Right atrium auricular region (tissue), 2 donors: ENCODE measurements around the gene SREBF1. TPM values are rescaled to one million over a fixed set of nuclear protein-coding genes. Genes with fewer than 3 reads are reported as not detected.

Experiments
- DNase-seq: peaks from one replicate; pipeline ENCODE4 v3.0.0-alpha.2; 2019; ENCODE audit warnings: low spot score
- H3K27ac ChIP-seq, 2 donors: fragments of 200-600 bp; sonication (generic); 1 replicate in 1 of 2; 2 replicates in 1 of 2; pipeline ENCODE4 v1.5.1; 2016 to 2019
- H3K27me3 ChIP-seq, 2 donors: fragments of 200-600 bp; sonication (generic); one replicate each; pipeline versions ENCODE4 v1.5.1 to v1.6.0; 2017 to 2019
- H3K36me3 ChIP-seq: fragments of 200-600 bp; sonication (generic); one replicate; pipeline ENCODE4 v1.5.1; 2016
- H3K4me1 ChIP-seq, 2 donors: fragments of 200-600 bp; sonication (generic); one replicate each; pipeline versions ENCODE4 v1.5.1 to v1.6.0; 2017 to 2019
- H3K4me3 ChIP-seq, 2 donors: fragments of 200-600 bp; sonication (generic); 1 replicate in 1 of 2; 2 replicates in 1 of 2; pipeline ENCODE4 v1.5.1; 2017 to 2019; ENCODE audit warnings: mild to moderate bottlenecking in 1 of 2, moderate library complexity in 1 of 2
- H3K9me3 ChIP-seq, 2 donors: fragments of 200-600 bp; sonication (generic); one replicate each; pipeline ENCODE4 v1.5.1; 2019
- total RNA-seq, 2 donors: library from RNA; depleted of rRNA; stranded (reverse); fragments of >200 nt; gene quantifications; one replicate each; pipeline ENCODE4 v1.1.0, GENCODE V29; 2016
- TF ChIP-seq, protein P1 (sequence below), 2 donors: fragments of 200-600 bp; sonication (generic); IDR thresholded peaks; one replicate each; pipeline ENCODE4 v1.5.1; 2019; ENCODE audit warnings: antibody characterized with exemption in 2 of 2

SREBF1 gene
- total RNA-seq, 2 donors from 2014 or later: 17.0 to 29.8 TPM

DNA sequence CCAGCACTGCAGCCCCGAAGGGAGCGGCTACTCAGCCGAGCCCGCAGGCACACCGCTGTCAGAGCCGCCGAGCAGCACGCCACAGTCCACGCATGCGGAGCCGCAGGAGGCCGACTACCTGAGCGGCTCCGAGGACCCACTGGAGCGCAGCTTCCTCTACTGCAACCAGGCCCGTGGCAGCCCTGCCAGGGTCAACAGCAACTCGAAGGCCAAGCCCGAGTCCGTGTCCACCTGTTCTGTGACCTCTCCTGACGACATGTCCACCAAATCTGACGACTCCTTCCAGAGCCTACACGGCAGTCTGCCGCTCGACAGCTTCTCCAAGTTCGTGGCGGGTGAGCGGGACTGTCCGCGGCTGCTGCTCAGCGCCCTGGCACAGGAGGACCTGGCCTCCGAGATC lies 42.4 kb downstream of the SREBF1 start:
- Histone ChIP-seq H3K4me3 (no peak overlapping the region), H3K27ac (peak overlapping the region in 1 of 2 donors; percentile 67), H3K4me1 (peaks cover 0 to 61% of the 10 kb centered on the region in 2 donors), H3K27me3 (no peaks in the 10 kb centered on the region), H3K36me3 (peaks cover 55% of the 10 kb centered on the region), H3K9me3 (no peaks in the 10 kb centered on the region)
- TF ChIP-seq, protein P1, sequence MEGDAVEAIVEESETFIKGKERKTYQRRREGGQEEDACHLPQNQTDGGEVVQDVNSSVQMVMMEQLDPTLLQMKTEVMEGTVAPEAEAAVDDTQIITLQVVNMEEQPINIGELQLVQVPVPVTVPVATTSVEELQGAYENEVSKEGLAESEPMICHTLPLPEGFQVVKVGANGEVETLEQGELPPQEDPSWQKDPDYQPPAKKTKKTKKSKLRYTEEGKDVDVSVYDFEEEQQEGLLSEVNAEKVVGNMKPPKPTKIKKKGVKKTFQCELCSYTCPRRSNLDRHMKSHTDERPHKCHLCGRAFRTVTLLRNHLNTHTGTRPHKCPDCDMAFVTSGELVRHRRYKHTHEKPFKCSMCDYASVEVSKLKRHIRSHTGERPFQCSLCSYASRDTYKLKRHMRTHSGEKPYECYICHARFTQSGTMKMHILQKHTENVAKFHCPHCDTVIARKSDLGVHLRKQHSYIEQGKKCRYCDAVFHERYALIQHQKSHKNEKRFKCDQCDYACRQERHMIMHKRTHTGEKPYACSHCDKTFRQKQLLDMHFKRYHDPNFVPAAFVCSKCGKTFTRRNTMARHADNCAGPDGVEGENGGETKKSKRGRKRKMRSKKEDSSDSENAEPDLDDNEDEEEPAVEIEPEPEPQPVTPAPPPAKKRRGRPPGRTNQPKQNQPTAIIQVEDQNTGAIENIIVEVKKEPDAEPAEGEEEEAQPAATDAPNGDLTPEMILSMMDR (IDR thresholded peaks at IDR 0.05): no peak
- DNase-seq: no peak

DNA sequence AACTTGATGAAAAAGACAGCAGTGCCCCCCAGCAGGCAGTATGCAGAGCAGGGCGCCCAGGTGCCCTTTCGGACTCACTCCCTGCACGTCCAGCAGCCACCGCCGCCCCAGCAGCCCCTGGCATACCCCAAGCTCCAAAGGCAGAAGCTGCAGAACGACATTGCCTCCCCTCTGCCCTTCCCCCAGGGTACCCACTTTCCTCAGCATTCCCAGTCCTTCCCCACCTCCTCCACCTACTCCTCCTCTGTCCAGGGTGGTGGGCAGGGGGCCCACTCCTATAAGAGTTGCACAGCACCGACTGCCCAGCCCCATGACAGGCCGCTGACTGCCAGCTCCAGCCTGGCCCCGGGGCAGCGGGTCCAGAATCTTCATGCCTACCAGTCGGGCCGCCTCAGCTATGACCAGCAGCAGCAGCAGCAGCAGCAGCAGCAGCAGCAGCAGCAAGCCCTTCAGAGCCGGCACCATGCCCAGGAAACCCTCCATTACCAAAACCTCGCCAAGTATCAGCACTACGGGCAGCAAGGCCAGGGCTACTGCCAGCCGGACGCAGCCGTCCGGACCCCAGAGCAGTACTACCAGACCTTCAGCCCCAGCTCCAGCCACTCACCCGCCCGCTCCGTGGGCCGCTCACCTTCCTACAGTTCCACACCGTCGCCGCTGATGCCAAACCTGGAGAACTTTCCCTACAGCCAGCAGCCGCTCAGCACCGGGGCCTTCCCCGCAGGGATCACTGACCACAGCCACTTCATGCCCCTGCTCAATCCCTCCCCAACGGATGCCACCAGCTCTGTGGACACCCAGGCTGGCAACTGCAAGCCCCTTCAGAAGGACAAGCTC lies 43.2 kb downstream of the SREBF1 start:
- Histone ChIP-seq H3K36me3 (peaks cover 47% of the 10 kb centered on the region), H3K27me3 (no peaks in the 10 kb centered on the region), H3K4me3 (no peak overlapping the region), H3K27ac (peak overlapping the region; percentile 50 to 67), H3K4me1 (peaks cover 0 to 65% of the 10 kb centered on the region in 2 donors), H3K9me3 (no peaks in the 10 kb centered on the region)
- DNase-seq: no peak
- TF ChIP-seq, protein P1 (IDR thresholded peaks at IDR 0.05): no peak

DNA sequence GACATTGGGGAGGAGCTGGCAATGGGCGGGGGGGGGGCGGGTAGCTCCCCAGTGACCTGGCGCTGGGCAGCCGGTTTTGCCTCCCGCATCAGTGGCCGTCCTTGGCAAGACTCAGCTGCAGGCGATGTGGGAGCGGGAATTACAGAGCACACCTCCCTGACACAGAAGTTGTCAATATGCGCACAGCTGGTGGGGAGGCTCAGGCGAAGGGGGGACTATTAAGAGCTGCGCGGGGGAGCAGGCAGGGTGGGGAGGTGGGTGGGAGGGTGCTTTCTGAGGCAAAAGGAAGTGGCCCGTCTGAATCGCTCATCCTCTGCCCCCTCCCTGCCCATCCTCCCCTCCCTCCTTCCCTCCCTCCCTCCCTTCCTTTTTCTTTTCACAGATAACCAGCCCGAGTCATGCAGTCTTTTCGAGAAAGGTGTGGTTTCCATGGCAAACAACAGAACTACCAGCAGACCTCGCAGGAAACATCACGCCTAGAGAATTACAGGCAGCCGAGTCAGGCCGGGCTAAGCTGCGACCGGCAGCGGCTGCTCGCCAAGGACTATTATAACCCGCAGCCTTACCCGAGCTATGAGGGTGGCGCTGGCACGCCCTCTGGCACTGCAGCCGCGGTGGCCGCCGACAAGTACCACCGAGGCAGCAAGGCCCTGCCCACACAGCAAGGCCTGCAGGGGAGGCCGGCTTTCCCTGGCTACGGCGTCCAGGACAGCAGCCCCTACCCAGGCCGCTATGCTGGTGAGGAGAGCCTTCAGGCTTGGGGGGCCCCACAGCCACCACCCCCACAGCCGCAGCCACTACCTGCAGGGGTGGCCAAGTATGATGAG lies 44.0 kb downstream of the SREBF1 start:
- Histone ChIP-seq H3K4me1 (peaks cover 0 to 60% of the 10 kb centered on the region in 2 donors), H3K9me3 (no peaks in the 10 kb centered on the region), H3K27ac (peak overlapping the region; percentile 50 to 67), H3K36me3 (peaks cover 39% of the 10 kb centered on the region), H3K4me3 (peak overlapping the region in 1 of 2 donors; percentile 13), H3K27me3 (no peaks in the 10 kb centered on the region)
- no peak for DNase-seq
- TF ChIP-seq, protein P1 (IDR thresholded peaks at IDR 0.05): peak in 1 of 2 donors; percentile 15

GRCh38 chr17:17792037-17792550 lies 44.7 kb downstream of the SREBF1 start:
- DNase-seq: no peak
- Histone ChIP-seq H3K36me3 (peaks cover 32% of the 10 kb centered on the region), H3K4me1 (peaks cover 0 to 61% of the 10 kb centered on the region in 2 donors), H3K27me3 (no peaks in the 10 kb centered on the region), H3K27ac (peak overlapping the region; percentile 50 to 67), H3K9me3 (no peaks in the 10 kb centered on the region), H3K4me3 (peak overlapping the region in 1 of 2 donors; percentile 13)
- TF ChIP-seq, protein P1 (IDR thresholded peaks at IDR 0.05): no peak

DNA sequence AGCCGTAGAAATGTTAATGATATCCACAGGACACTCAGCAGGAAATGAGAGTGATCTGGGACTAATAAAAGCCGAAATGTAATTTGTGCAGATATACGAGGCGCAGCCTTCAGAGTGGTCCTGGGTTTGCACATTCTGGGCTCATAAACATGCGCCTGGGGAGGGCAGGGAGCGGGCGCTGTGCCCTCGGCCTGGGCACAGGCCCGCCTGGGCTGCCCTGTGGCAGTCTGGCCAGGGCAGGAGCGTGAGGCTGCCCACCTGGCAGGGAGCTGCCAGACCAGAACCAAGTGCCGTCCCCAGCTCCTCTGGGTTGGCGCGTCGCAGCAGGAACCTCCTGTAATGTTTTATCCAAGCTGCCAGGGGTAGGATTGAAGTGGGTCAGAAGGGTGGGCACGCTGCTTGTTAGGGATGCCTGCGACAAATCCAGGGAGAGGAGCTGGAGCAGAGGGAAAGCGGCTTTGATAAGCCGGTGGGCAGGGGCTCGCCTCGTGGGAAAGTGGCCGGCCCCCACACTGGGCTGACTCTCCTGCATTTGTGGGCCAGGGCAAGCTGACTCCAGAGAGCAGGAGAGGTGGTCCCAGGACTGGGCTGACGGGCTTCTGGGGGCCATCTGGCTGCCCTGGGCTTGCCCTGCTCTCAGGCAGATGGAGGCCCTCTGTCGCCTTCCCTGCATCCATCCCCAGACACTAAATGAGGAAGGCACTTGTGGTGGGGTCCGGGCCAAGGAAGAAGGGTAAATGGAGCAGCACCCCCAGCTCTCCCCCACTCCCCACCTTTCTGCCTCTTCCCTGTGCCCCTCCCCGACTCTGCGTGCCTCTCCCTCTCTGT lies 45.9 kb downstream of the SREBF1 start:
- no peaks in the 10 kb centered on the region for H3K9me3 ChIP-seq
- DNase-seq: no peak
- H3K4me3 ChIP-seq: no peak overlapping the region
- H3K27me3 ChIP-seq: no peaks in the 10 kb centered on the region
- TF ChIP-seq, protein P1 (IDR thresholded peaks at IDR 0.05): no peak
- peak overlapping the region in 1 of 2 donors; percentile 38 for H3K27ac ChIP-seq
- peaks cover 0 to 73% of the 10 kb centered on the region in 2 donors for H3K4me1 ChIP-seq
- peaks cover 21% of the 10 kb centered on the region for H3K36me3 ChIP-seq
